ENCODE results near the gene DLGAP1. TPM values are rescaled to one million over a fixed set of nuclear protein-coding genes. Genes with fewer than 3 reads are reported as not detected.

Gene DLGAP1
- total and polyA plus RNA-seq, 2 donors (not counting 1 experiment from before 2014, with no cell fraction given) = 0.07 to 0.61 TPM

GRCh38 chr18:3448838-3449511 lies 1006.1 kb downstream of the DLGAP1 start:
- Mint-ChIP-seq H3K27me3 (no peaks in the 10 kb centered on the region), H3K4me1 (peaks cover 26% of the 10 kb centered on the region), H3K4me3 (peak overlapping the region; percentile 99), H3K27ac (peak overlapping the region; percentile 96), H3K9me3 (ENCODE audit: insufficient read depth) (no peaks in the 10 kb centered on the region)
- intact Hi-C loops (cut with micrococcal nuclease) = loop anchor here (1.0 to 10.0 kb wide), 8 partner anchors 46 to 1848 kb away; partner anchors contain the start of genes MYL12A, SMCHD1 and ZBTB14
- Histone ChIP-seq H3K4me3 (ENCODE audit: control extremely low read depth in 1 of 5, extremely low read depth in 1 of 5, insufficient read depth in 1 of 5, low read depth in 2 of 5, low read length in 4 of 5) (peak overlapping the region; percentile 75 to 98 (median 92)), H2AFZ (ENCODE audit: insufficient read depth, low read depth, low read length, poor library complexity, severe bottlenecking) (peak overlapping the region; percentile 64), H3K27me3 (replicated peaks in 1 of 4; ENCODE audit: control extremely low read depth in 1 of 4, control insufficient read depth in 3 of 4, insufficient read depth in 4 of 4, low read length in 3 of 4) (no peaks in the 10 kb centered on the region), H4K20me1 (ENCODE audit: control insufficient read depth, insufficient read depth, low read length, poor library complexity, severe bottlenecking) (no peaks in the 10 kb centered on the region), H3K9me3 (ENCODE audit: control extremely low read depth in 1 of 3, control insufficient read depth in 2 of 3, insufficient read depth in 1 of 3, low read length in 2 of 3) (peaks cover 0 to 5% (median 0%) of the 10 kb centered on the region in 3 donors), H3K79me2 (ENCODE audit: control insufficient read depth, insufficient read depth, low read length) (peaks cover 11% of the 10 kb centered on the region), H3K4me1 (ENCODE audit: control insufficient read depth in 2 of 2, insufficient read depth in 2 of 2, low read length in 2 of 2) (peaks cover 15 to 50% of the 10 kb centered on the region in 2 donors), H3K4me2 (replicated peaks; ENCODE audit: low read depth, low read length, poor library complexity, severe bottlenecking) (peak overlapping the region; percentile 98), H3K27ac (ENCODE audit: low read length in 2 of 2) (peak overlapping the region; percentile 99 to 100), H3K36me3 (replicated peaks in 1 of 2; ENCODE audit: control extremely low read depth in 1 of 2, control insufficient read depth in 1 of 2, extremely low read depth in 1 of 2, insufficient read depth in 2 of 2, low read length in 1 of 2) (peaks cover 0 to 1% of the 10 kb centered on the region in 2 experiments), H3K9ac (ENCODE audit: low read length) (peak overlapping the region; percentile 99)
- ATAC-seq (ENCODE audit: low read depth) (peak; percentile 46), DNase-seq (peak; percentile 93)
- ChIA-PET POLR2A (interaction anchor here (0.7 to 4.2 kb wide), 13 partner anchors 37 to 244 kb away, joined by 3 to 73 read pairs (median 4); partner anchors contain the start of genes MYL12A and MYL12B), CTCF (interaction anchor here (0.9 to 4.8 kb wide), 9 partner anchors 8 to 217 kb away, joined by 3 to 50 read pairs (median 3); no protein-coding TSS in a partner anchor)
- TF ChIP-seq CTCF (IDR thresholded peaks at IDR 0.05) (no peak), EZH2 (IDR thresholded peaks at IDR 0.05; ENCODE audit: borderline replicate concordance, insufficient read depth, low read depth, low read length, poor library complexity, severe bottlenecking) (no peak)
- WGBS (ENCODE audit: insufficient coverage) = under 1% methylated on average over 31 of the region's 38 CpGs
